ENCODE measurements around the gene BTBD19. TPM values are rescaled to one million over a fixed set of nuclear protein-coding genes. Genes with fewer than 3 reads are reported as not detected.

BTBD19 gene
- total RNA-seq, 1 donor from 2014 or later = 8.7 TPM

DNA sequence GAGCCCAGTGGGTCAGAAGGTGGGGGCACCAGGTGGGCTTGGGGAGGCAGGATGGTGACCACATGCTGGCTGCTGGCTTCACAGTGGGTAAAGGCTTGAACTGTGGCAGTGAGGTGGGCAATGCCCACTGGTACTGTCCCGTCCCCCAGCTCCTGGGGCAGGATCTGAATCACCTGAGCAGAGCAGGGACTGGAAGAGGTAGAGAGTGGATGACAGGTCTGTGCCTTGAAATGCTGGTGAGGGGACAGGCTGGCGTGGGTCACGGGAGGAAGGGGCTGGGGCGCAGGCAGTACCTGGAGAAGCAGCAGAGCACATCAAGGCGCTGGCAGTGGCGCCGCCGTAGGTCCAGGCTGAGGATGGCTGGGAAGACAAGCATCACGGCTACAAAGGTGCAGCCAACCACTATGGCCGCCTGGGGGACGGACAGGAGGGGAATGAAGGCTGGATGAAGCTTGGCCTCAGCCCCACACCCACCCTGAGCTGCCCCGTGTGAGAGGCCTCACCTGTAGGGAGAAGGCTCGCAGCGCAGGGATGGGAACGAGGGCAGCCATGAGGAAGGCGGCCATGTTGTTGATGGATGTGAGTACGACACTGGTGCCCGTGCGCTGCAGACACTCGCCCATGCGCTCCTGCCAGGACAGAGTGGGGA, 19.8 kb downstream of the BTBD19 start:
- intact Hi-C loops (cut with DNase I) = no loop called here
- ATAC-seq (no peak), DNase-seq (no peak)
- Histone ChIP-seq H3K27ac (no peak overlapping the region), H3K4me3 (no peak overlapping the region), H3K36me3 (no peaks in the 10 kb centered on the region), H3K27me3 (ENCODE audit: low read depth) (no peaks in the 10 kb centered on the region), H3K4me1 (peaks cover 26% of the 10 kb centered on the region), H3K9me3 (no peaks in the 10 kb centered on the region)
- TF ChIP-seq, protein P1, sequence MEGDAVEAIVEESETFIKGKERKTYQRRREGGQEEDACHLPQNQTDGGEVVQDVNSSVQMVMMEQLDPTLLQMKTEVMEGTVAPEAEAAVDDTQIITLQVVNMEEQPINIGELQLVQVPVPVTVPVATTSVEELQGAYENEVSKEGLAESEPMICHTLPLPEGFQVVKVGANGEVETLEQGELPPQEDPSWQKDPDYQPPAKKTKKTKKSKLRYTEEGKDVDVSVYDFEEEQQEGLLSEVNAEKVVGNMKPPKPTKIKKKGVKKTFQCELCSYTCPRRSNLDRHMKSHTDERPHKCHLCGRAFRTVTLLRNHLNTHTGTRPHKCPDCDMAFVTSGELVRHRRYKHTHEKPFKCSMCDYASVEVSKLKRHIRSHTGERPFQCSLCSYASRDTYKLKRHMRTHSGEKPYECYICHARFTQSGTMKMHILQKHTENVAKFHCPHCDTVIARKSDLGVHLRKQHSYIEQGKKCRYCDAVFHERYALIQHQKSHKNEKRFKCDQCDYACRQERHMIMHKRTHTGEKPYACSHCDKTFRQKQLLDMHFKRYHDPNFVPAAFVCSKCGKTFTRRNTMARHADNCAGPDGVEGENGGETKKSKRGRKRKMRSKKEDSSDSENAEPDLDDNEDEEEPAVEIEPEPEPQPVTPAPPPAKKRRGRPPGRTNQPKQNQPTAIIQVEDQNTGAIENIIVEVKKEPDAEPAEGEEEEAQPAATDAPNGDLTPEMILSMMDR (IDR thresholded peaks at IDR 0.05) = no peak

DNA sequence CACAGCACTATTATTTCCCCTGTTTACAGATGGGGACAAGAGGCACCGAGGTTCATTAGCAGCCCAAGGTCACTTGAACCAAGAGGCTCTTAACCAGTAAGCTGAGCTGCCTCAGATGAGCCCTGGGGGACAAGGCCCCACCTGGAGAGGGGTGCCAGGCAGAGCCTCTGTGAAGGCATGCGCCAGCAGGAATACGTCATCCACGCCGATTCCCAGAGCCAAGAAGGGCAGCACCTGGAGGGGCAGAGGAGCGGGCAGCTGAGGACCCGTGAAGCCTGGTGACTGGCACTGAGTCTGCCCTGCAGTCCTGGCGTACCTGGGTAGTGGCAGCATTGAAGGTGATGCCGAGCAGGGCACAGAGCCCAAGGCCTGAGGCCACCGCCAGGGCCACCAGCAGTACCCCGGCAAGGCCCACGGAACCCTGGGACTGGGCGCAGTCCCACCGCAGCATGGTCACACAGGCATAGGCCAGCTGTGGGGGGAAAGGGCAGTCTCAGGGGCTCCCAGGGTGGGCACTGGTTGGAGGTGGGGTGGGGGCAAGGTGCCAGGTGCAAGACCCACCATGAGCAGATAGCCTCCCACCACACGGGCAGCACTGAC, 20.6 kb downstream of the BTBD19 start:
- H3K27me3 ChIP-seq (ENCODE audit: low read depth) = no peaks in the 10 kb centered on the region
- no peaks in the 10 kb centered on the region for H3K9me3 ChIP-seq
- H3K4me1 ChIP-seq = peaks cover 26% of the 10 kb centered on the region
- no peak overlapping the region for H3K4me3 ChIP-seq
- TF ChIP-seq, protein P1 (IDR thresholded peaks at IDR 0.05) = no peak
- no peak overlapping the region for H3K27ac ChIP-seq
- no peaks in the 10 kb centered on the region for H3K36me3 ChIP-seq
- intact Hi-C loops (cut with DNase I) = no loop called here
- no peak for DNase-seq
- no peak for ATAC-seq

DNA sequence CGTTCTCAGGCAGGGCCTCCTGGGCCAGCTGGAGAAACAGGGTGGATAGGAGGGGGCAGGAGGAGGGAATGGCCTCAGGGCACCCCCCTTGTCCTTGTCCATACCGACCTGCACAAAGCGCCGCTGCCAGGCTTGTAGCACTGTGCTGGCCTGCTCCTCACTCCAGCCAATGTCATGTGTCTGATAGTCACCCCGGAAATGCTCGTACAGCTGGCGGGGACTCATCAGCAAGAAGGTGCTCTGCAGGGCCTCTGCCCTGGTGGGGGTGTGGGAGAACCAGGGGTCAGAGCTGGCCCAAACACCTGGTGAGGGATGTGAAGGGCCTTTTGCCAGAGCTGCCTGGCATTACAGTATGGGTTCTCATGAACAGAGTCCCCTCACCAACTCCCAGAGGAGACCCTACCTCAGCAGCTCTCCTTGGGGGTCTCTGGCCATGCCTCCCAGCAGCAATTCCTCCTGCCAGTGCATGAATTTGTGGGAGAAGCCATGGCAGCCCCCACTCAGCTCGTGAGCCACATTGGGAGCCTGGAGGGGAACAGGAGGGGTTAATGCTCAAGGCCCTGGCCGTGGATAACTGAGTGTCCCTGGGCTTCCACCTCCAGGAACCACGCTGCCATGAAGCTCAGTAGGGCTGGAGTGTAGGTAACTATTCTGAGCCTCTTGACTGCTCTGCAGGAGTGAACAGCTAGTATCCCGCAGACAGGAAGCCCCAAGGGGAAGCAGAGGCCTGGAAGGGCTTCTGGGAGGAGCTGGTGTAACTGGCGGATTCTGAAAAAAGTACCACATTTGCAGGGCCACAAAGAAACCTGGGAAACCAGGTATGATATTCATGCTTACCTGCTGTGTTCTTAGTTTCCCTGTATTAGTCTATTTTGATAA, 21.4 kb downstream of the BTBD19 start:
- Histone ChIP-seq H3K9me3 (no peaks in the 10 kb centered on the region), H3K4me1 (peaks cover 26% of the 10 kb centered on the region), H3K36me3 (no peaks in the 10 kb centered on the region), H3K27me3 (ENCODE audit: low read depth) (no peaks in the 10 kb centered on the region), H3K27ac (no peak overlapping the region), H3K4me3 (no peak overlapping the region)
- intact Hi-C loops (cut with DNase I) = no loop called here
- TF ChIP-seq, protein P1 (IDR thresholded peaks at IDR 0.05) = no peak
- ATAC-seq (no peak), DNase-seq (no peak)

DNA sequence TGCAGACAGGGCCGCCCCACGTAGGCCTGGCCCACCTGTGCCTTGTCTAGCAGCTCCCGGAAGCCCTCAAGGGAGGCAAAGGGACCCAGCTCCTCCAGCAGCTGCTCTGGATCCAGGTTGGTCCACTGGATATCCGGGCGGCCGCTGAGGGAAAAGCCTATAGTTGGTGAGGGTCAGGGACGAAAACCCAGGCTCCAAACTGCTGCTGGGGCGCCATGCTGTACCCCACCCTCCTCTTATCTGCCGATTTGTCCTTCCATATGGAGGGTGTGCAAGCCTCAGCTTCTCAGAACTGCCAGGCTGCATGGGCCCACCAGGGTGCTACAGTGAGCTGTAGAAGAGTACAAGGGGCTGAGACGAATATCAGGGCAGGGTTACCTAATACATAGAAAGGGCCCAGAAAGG, 22.6 kb downstream of the BTBD19 start:
- no peak for ATAC-seq
- intact Hi-C loops (cut with DNase I) = no loop called here

DNA sequence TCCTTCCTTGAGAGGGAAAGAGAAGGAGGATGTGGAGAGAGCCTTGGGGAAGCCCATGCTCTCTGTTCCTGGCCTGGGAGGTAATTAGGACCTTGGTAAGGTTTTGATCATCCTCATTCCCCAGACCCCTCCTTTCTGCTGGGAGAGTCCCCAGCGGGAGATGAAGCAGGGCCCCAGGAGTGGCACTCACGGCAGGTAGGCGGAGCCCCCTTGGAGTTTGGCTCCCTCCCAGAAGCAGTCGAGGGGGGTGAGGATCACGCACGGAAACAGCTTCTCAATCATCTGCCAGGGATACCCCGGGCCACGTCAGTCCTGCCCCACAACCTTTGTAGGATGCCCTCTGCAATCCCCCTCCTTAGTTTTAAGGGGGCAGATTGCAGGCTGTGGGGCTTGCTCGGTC, 23.2 kb downstream of the BTBD19 start:
- Histone ChIP-seq H3K9me3 (no peaks in the 10 kb centered on the region), H3K4me3 (no peak overlapping the region), H3K27ac (no peak overlapping the region), H3K36me3 (no peaks in the 10 kb centered on the region), H3K4me1 (peaks cover 26% of the 10 kb centered on the region), H3K27me3 (ENCODE audit: low read depth) (no peaks in the 10 kb centered on the region)
- DNase-seq (no peak), ATAC-seq (peak in 1 of 2 donors; percentile 4)
- intact Hi-C loops (cut with DNase I) = no loop called here
- TF ChIP-seq, protein P1 (IDR thresholded peaks at IDR 0.05) = no peak

More for the DNA sequence above, 22.6 kb downstream of the BTBD19 start:
- Histone ChIP-seq H3K27ac (no peak overlapping the region), H3K36me3 (no peaks in the 10 kb centered on the region), H3K4me1 (peaks cover 27% of the 10 kb centered on the region), H3K4me3 (no peak overlapping the region), H3K27me3 (ENCODE audit: low read depth) (no peaks in the 10 kb centered on the region), H3K9me3 (no peaks in the 10 kb centered on the region)
- no peak for DNase-seq
- TF ChIP-seq, protein P1 (IDR thresholded peaks at IDR 0.05) = no peak

Data from lower lobe of right lung (tissue), 2 donors.